K562 (cell line): Measurements from ENCODE around the gene RNF44. TPM values are rescaled to one million over a fixed set of nuclear protein-coding genes. Genes with fewer than 3 reads are reported as not detected.

Experiments
- ATF1 ChIP-seq, 2 experiments: fragments of 450-650 bp in 1 of 2; IDR thresholded peaks; 2 replicates each; pipeline ENCODE4 v1.6.1; 2016; ENCODE audit warnings: missing compliant biosample characterization in 1 of 2, missing genetic modification characterization in 1 of 2
- E2F3 ChIP-seq: fragments of 250-450 bp; sonication (Bioruptor Pico); IDR thresholded peaks from 2 replicates; pipeline ENCODE4 v1.4.0; 2020; ENCODE audit warnings: mild to moderate bottlenecking
- E2F8 ChIP-seq: fragments of 450-650 bp; IDR thresholded peaks from 2 replicates; pipeline ENCODE4 v1.7.1; 2018; ENCODE audit warnings: mild to moderate bottlenecking, low read depth; ENCODE audit not compliant: partially characterized antibody
- HLTF ChIP-seq: fragments of 450-650 bp; IDR thresholded peaks from 2 replicates; pipeline ENCODE4 v1.6.1; 2016
- IRF1 ChIP-seq: sonication (generic); formaldehyde crosslinking; IDR thresholded peaks from 2 replicates; pipeline ENCODE4 v1.8.0; 2022; ENCODE audit warnings: missing genetic modification reagents, mild to moderate bottlenecking, borderline replicate concordance
- MIER1 ChIP-seq: fragments of 450-650 bp; IDR thresholded peaks from 2 replicates; pipeline ENCODE4 v1.6.1; 2016; ENCODE audit warnings: antibody characterized with exemption, mild to moderate bottlenecking, low read depth
- MYC ChIP-seq, 2 experiments: fragments of 250-450 bp in 1 of 2; sonication (Bioruptor Pico) in 1 of 2; IDR thresholded peaks; 2 replicates each; pipeline versions ENCODE4 v1.5.1 to v1.6.1; 2012 to 2021; ENCODE audit warnings: low read depth in 2 of 2, borderline replicate concordance in 1 of 2, improper control_type of control experiment in 1 of 2, low read length in 1 of 2, mild to moderate bottlenecking in 1 of 2, moderate library complexity in 1 of 2
- NR2C2 ChIP-seq, 2 experiments: fragments of 200-800 bp in 1 of 2; sonication (Bioruptor generic) in 1 of 2; sonication (generic) in 1 of 2; formaldehyde crosslinking in 1 of 2; IDR thresholded peaks; 2 replicates each; pipeline versions ENCODE4 v1.6.1 to v1.8.0; 2016 to 2022; ENCODE audit warnings: mild to moderate bottlenecking in 1 of 2, missing compliant biosample characterization in 1 of 2, missing genetic modification characterization in 1 of 2, missing genetic modification reagents in 1 of 2
- SP2 ChIP-seq: IDR thresholded peaks from 2 replicates; pipeline ENCODE4 v1.6.1; 2011; ENCODE audit warnings: mild to moderate bottlenecking, low read depth, low read length, moderate library complexity; ENCODE audit not compliant: poor library complexity, severe bottlenecking; ENCODE audit errors: extremely low read depth
- TBL1XR1 ChIP-seq, 2 experiments: IDR thresholded peaks; 2 replicates each; pipeline ENCODE4 v1.6.1; 2012; ENCODE audit warnings: improper control_type of control experiment in 2 of 2, low read length in 2 of 2, mild to moderate bottlenecking in 1 of 2
- TEAD4 ChIP-seq, 2 experiments: sonication (generic) in 1 of 2; formaldehyde crosslinking in 1 of 2; IDR thresholded peaks; 2 replicates each; pipeline versions ENCODE4 v1.6.1 to v1.8.0; 2012 to 2022; ENCODE audit warnings: borderline replicate concordance in 1 of 2, inconsistent platforms in 1 of 2, low read length in 1 of 2, mild to moderate bottlenecking in 1 of 2, missing genetic modification reagents in 1 of 2
- TGIF2 ChIP-seq: sonication (generic); formaldehyde crosslinking; IDR thresholded peaks from 2 replicates; pipeline ENCODE4 v1.8.1; 2022; ENCODE audit warnings: mild to moderate bottlenecking, missing genetic modification reagents, moderate library complexity
- ZEB2 ChIP-seq: fragments of 450-650 bp; IDR thresholded peaks from 2 replicates; pipeline ENCODE4 v1.6.1; 2016
- polyA plus RNA-seq, 8 experiments: library from polyadenylated mRNA; depleted of rRNA in 4 of 8; stranded (reverse) in 5 of 8; unstranded in 3 of 8; fragments of >200 nt; fragmentation: Nextera tagmentation in 2 of 8; fragmentation: Illumina TruSeq in 1 of 8; extraction: Ambion mirVana in 2 of 8; extraction: Trizol in 1 of 8; gene quantifications; 2 replicates each; pipeline versions ENCODE4 v1.2.1 to v1.2.3, GENCODE V29; 2011 to 2014; ENCODE audit warnings: inconsistent platforms in 1 of 8, missing spikeins in 1 of 8
- total RNA-seq, 7 experiments: library from RNA; depleted of rRNA in 6 of 7; stranded (reverse); fragments of >200 nt in 6 of 7; fragmentation: Illumina TruSeq in 2 of 7; extraction: Trizol in 2 of 7; gene quantifications; 2 replicates each; pipeline versions ENCODE4 v1.2.1 to v1.2.3, GENCODE V29; 2011 to 2021; ENCODE audit warnings: low replicate concordance in 1 of 7
- TF ChIP-seq, protein P1 (sequence below), 2 experiments: IDR thresholded peaks; 2 replicates each; pipeline ENCODE4 v1.6.1; 2011; ENCODE audit warnings: borderline replicate concordance in 1 of 2, control low read depth in 1 of 2, low read depth in 1 of 2, low read length in 1 of 2, mild to moderate bottlenecking in 1 of 2, mixed read lengths in 1 of 2, moderate library complexity in 1 of 2; ENCODE audit not compliant: insufficient read depth in 1 of 2, insufficient read length in 1 of 2, poor library complexity in 1 of 2, severe bottlenecking in 1 of 2; ENCODE audit errors: extremely low read depth in 1 of 2

Gene RNF44
- total and polyA plus RNA-seq, 9 of the 15 experiments (the other 6 are each of a cell fraction or from before 2014, with no cell fraction given), result 1.6 to 82.6 (median 7.4) TPM

DNA sequence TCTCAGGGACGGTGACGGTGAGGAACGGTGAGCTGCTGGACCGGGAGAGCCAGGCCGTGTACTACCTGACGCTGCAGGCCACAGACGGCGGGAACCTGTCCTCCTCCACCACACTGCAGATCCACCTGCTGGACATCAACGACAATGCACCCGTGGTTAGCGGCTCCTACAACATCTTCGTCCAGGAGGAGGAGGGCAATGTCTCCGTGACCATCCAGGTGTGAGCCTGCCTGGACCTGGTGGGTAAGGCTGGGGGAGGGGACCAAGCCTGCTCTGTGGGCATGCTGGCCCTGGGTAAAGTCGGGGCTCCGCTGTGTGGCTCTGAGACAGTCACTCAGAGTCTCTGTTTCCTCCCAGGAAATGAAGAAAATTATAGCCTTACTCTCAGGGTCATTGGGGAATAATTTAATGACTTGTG is 41.2 kb upstream of the RNF44 start (continued):
- TF ChIP-seq E2F3 (0 out of 2 replicates have a peak, but pooled peaks have one; percentile 49), HLTF (no peak), IRF1 (CRISPR knock-in tag) (no peak), NR2C2 (CRISPR knock-in tag; IDR thresholded peaks at IDR 0.05) (no peak), NR2C2 (tag; IDR thresholded peaks at IDR 0.05) (no peak), ZEB2 (0 out of 2 replicates have a peak, but pooled peaks have one; percentile 34), MIER1 (no peak), E2F8 (peak; percentile 96), TBL1XR1 (IDR thresholded peaks at IDR 0.05; ENCODE audit: low read length in 2 of 2) (no peak), TEAD4 (IDR thresholded peaks at IDR 0.05; ENCODE audit: low read length) (0 out of 2 replicates have a peak, but pooled peaks have one; percentile 7), TEAD4 (CRISPR knock-in tag; IDR thresholded peaks at IDR 0.05; ENCODE audit: borderline replicate concordance) (no peak), ATF1 (CRISPR knock-in tag; IDR thresholded peaks at IDR 0.05) (no peak), ATF1 (tag; IDR thresholded peaks at IDR 0.05) (0 out of 2 replicates have a peak, but pooled peaks have one; percentile 19), MYC (IDR thresholded peaks at IDR 0.05; ENCODE audit: low read depth, low read length) (0 out of 2 replicates have a peak, but pooled peaks have one; percentile 34), MYC (CRISPR knock-in tag; IDR thresholded peaks at IDR 0.05; ENCODE audit: borderline replicate concordance, low read depth) (no peak), SP2 (no peak), TGIF2 (no peak)
- TF ChIP-seq, protein P1, sequence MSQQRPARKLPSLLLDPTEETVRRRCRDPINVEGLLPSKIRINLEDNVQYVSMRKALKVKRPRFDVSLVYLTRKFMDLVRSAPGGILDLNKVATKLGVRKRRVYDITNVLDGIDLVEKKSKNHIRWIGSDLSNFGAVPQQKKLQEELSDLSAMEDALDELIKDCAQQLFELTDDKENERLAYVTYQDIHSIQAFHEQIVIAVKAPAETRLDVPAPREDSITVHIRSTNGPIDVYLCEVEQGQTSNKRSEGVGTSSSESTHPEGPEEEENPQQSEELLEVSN (IDR thresholded peaks at IDR 0.05; ENCODE audit: borderline replicate concordance in 1 of 2, extremely low read depth in 1 of 2, insufficient read depth in 1 of 2, insufficient read length in 1 of 2, low read depth in 1 of 2, low read length in 1 of 2, poor library complexity in 1 of 2, severe bottlenecking in 1 of 2), result peak; percentile 91 to 92
- TF ChIP-seq, all 486 proteins: peak for 29
